Activated CD4-positive, alpha-beta T cell treated with anti-CD3 and anti-CD28 coated beads, Interleukin-2, amount 10 ng/mL, durations not matched to agents 24 days and 14 days (primary cell): ENCODE results near the gene YES1. TPM values are rescaled to one million over a fixed set of nuclear protein-coding genes. Genes with fewer than 3 reads are reported as not detected.
A peak's percentile ranks its signal among the peaks of the same experiment; 100 is the strongest.

ENCODE experiments used
- DNase-seq: peaks from one replicate; pipeline ENCODE4 v3.0.0; 2022
- H3K27ac Mint-ChIP-seq: one replicate; pipeline ENCODE4 v1.8.0; 2022; ENCODE audit warnings: mild to moderate bottlenecking, mixed read lengths
- H3K27me3 Mint-ChIP-seq: one replicate; pipeline ENCODE4 v1.8.0; 2022; ENCODE audit warnings: mixed read lengths
- H3K36me3 Mint-ChIP-seq: one replicate; pipeline ENCODE4 v1.8.0; 2022; ENCODE audit warnings: low read depth, mild to moderate bottlenecking, mixed read lengths
- H3K4me1 Mint-ChIP-seq: one replicate; pipeline ENCODE4 v1.8.0; 2021; ENCODE audit warnings: mixed read lengths
- H3K4me3 Mint-ChIP-seq: one replicate; pipeline ENCODE4 v1.8.0; 2022; ENCODE audit warnings: mild to moderate bottlenecking, moderate library complexity, mixed read lengths
- H3K9me3 Mint-ChIP-seq: one replicate; pipeline ENCODE4 v1.8.0; 2021; ENCODE audit warnings: mixed read lengths
- intact Hi-C: fragments of 100-400 bp; cut with micrococcal nuclease; formaldehyde crosslinking; loops from one replicate; pipeline ENCODE4 v1.15.1; 2023
- total RNA-seq: library from RNA; stranded (reverse); gene quantifications from 2 replicates; pipeline ENCODE4 v1.2.3, GENCODE V29; 2022

The YES1 gene
- total RNA-seq, 1 donor from 2014 or later, result 16.3 TPM

- no peak overlapping the region for H3K4me3 Mint-ChIP-seq
- no peak overlapping the region for H3K27ac Mint-ChIP-seq
- peaks cover 12% of the 10 kb centered on the region for H3K27me3 Mint-ChIP-seq
- DNase-seq, result no peak
- intact Hi-C loops, result no loop called here
- H3K9me3 Mint-ChIP-seq, result no peaks in the 10 kb centered on the region
- H3K36me3 Mint-ChIP-seq, result no peaks in the 10 kb centered on the region
- peaks cover 20% of the 10 kb centered on the region for H3K4me1 Mint-ChIP-seq
Observed at GRCh38 chr18:833197-833596, 21.2 kb upstream of the YES1 start.

- Mint-ChIP-seq H3K27ac (no peak overlapping the region), H3K9me3 (no peaks in the 10 kb centered on the region), H3K27me3 (peaks cover 12% of the 10 kb centered on the region), H3K4me1 (peaks cover 20% of the 10 kb centered on the region), H3K4me3 (no peak overlapping the region), H3K36me3 (no peaks in the 10 kb centered on the region)
- DNase-seq, result peak; percentile 76
- intact Hi-C loops, result no loop called here
Observed at GRCh38 chr18:832085-832681, 20.1 kb upstream of the YES1 start.

GRCh38 chr18:830315-830901, 18.4 kb upstream of the YES1 start:
- H3K9me3 Mint-ChIP-seq, result no peaks in the 10 kb centered on the region
- peaks cover 9% of the 10 kb centered on the region for H3K27me3 Mint-ChIP-seq
- no peaks in the 10 kb centered on the region for H3K36me3 Mint-ChIP-seq
- intact Hi-C loops, result loop anchor here (1.0 kb wide), 1 partner anchor 17 kb away; no protein-coding TSS in a partner anchor
- H3K27ac Mint-ChIP-seq, result peak overlapping the region; percentile 75
- peak; percentile 78 for DNase-seq
- peaks cover 25% of the 10 kb centered on the region for H3K4me1 Mint-ChIP-seq
- H3K4me3 Mint-ChIP-seq, result peak overlapping the region; percentile 32

GRCh38 chr18:829432-829831, 17.4 kb upstream of the YES1 start:
- intact Hi-C loops, result no loop called here
- no peaks in the 10 kb centered on the region for H3K9me3 Mint-ChIP-seq
- no peak overlapping the region for H3K27ac Mint-ChIP-seq
- peaks cover 11% of the 10 kb centered on the region for H3K27me3 Mint-ChIP-seq
- peaks cover 25% of the 10 kb centered on the region for H3K4me1 Mint-ChIP-seq
- no peak for DNase-seq
- H3K36me3 Mint-ChIP-seq, result no peaks in the 10 kb centered on the region
- no peak overlapping the region for H3K4me3 Mint-ChIP-seq

GRCh38 chr18:827093-827677, 15.1 kb upstream of the YES1 start:
- Mint-ChIP-seq H3K27ac (no peak overlapping the region), H3K36me3 (no peaks in the 10 kb centered on the region), H3K4me3 (no peak overlapping the region), H3K27me3 (peaks cover 2% of the 10 kb centered on the region), H3K9me3 (no peaks in the 10 kb centered on the region), H3K4me1 (peaks cover 21% of the 10 kb centered on the region)
- no peak for DNase-seq
- intact Hi-C loops, result no loop called here

- intact Hi-C loops, result no loop called here
- Mint-ChIP-seq H3K27ac (no peak overlapping the region), H3K9me3 (no peaks in the 10 kb centered on the region), H3K27me3 (peaks cover 2% of the 10 kb centered on the region), H3K4me1 (peaks cover 19% of the 10 kb centered on the region), H3K4me3 (no peak overlapping the region), H3K36me3 (no peaks in the 10 kb centered on the region)
- no peak for DNase-seq
Observed at GRCh38 chr18:825891-826585, 14.0 kb upstream of the YES1 start.

GRCh38 chr18:824179-824578, 12.1 kb upstream of the YES1 start:
- Mint-ChIP-seq H3K9me3 (no peaks in the 10 kb centered on the region), H3K4me1 (peaks cover 9% of the 10 kb centered on the region), H3K27me3 (peaks cover 2% of the 10 kb centered on the region), H3K4me3 (no peak overlapping the region), H3K36me3 (no peaks in the 10 kb centered on the region), H3K27ac (no peak overlapping the region)
- DNase-seq, result no peak
- intact Hi-C loops, result no loop called here

- intact Hi-C loops, result no loop called here
- Mint-ChIP-seq H3K9me3 (no peaks in the 10 kb centered on the region), H3K36me3 (no peaks in the 10 kb centered on the region), H3K27ac (no peak overlapping the region), H3K4me3 (no peak overlapping the region), H3K4me1 (peaks cover 16% of the 10 kb centered on the region), H3K27me3 (peaks cover 5% of the 10 kb centered on the region)
- no peak for DNase-seq
Observed at GRCh38 chr18:820591-821165, 8.6 kb upstream of the YES1 start.

GRCh38 chr18:816869-817268, 4.8 kb upstream of the YES1 start:
- DNase-seq, result no peak
- no peak overlapping the region for H3K27ac Mint-ChIP-seq
- H3K4me3 Mint-ChIP-seq, result no peak overlapping the region
- peaks cover 4% of the 10 kb centered on the region for H3K9me3 Mint-ChIP-seq
- peaks cover 39% of the 10 kb centered on the region for H3K4me1 Mint-ChIP-seq
- intact Hi-C loops, result no loop called here
- H3K36me3 Mint-ChIP-seq, result peaks cover 2% of the 10 kb centered on the region
- peaks cover 5% of the 10 kb centered on the region for H3K27me3 Mint-ChIP-seq

GRCh38 chr18:816088-816653, 4.1 kb upstream of the YES1 start:
- intact Hi-C loops, result no loop called here
- H3K9me3 Mint-ChIP-seq, result peaks cover 4% of the 10 kb centered on the region
- H3K27ac Mint-ChIP-seq, result no peak overlapping the region
- H3K4me3 Mint-ChIP-seq, result no peak overlapping the region
- peak; percentile 50 for DNase-seq
- H3K27me3 Mint-ChIP-seq, result peaks cover 5% of the 10 kb centered on the region
- peaks cover 41% of the 10 kb centered on the region for H3K4me1 Mint-ChIP-seq
- peaks cover 4% of the 10 kb centered on the region for H3K36me3 Mint-ChIP-seq

GRCh38 chr18:815353-815752, 3.3 kb upstream of the YES1 start:
- Mint-ChIP-seq H3K36me3 (peaks cover 4% of the 10 kb centered on the region), H3K4me3 (no peak overlapping the region), H3K9me3 (peaks cover 4% of the 10 kb centered on the region), H3K27ac (peak overlapping the region; percentile 46), H3K27me3 (peaks cover 5% of the 10 kb centered on the region), H3K4me1 (peaks cover 41% of the 10 kb centered on the region)
- DNase-seq, result no peak
- intact Hi-C loops, result no loop called here

- intact Hi-C loops, result loop anchor here (5.0 kb wide), 1 partner anchor 657 kb away; the partner anchor contains the start of gene USP14
- Mint-ChIP-seq H3K4me1 (peaks cover 49% of the 10 kb centered on the region), H3K36me3 (peaks cover 4% of the 10 kb centered on the region), H3K27ac (peak overlapping the region; percentile 49), H3K27me3 (peaks cover 5% of the 10 kb centered on the region), H3K9me3 (peaks cover 4% of the 10 kb centered on the region), H3K4me3 (peak overlapping the region; percentile 1)
- peak; percentile 58 for DNase-seq
Observed at GRCh38 chr18:814300-815084, 2.5 kb upstream of the YES1 start.
